GM18517 (cell line): ENCODE measurements around the gene MAPK8.
A peak's percentile ranks its signal among the peaks of the same experiment; 100 is the strongest.

Experiments used
- ATAC-seq: cut with Tn5 transposase; IDR thresholded peaks from one replicate; pipeline ENCODE4 v1.9.1; 2021; ENCODE audit warnings: mild to moderate bottlenecking, moderate library complexity; ENCODE audit not compliant: unreplicated experiment

The MAPK8 gene

GRCh38 chr10:48377751-48378530 is 71.5 kb downstream of the MAPK8 start:
- ATAC-seq: no peak

GRCh38 chr10:48378675-48379074 is 72.2 kb downstream of the MAPK8 start:
- no peak for ATAC-seq

- ATAC-seq: no peak
Observed at GRCh38 chr10:48381971-48382370, 75.5 kb downstream of the MAPK8 start.

GRCh38 chr10:48382982-48383381 is 76.5 kb downstream of the MAPK8 start:
- ATAC-seq: no peak

GRCh38 chr10:48383393-48383792 is 76.9 kb downstream of the MAPK8 start:
- ATAC-seq: no peak

- ATAC-seq: no peak
Observed at GRCh38 chr10:48384699-48384982, 78.2 kb downstream of the MAPK8 start.

GRCh38 chr10:48389272-48389671 is 82.8 kb downstream of the MAPK8 start:
- no peak for ATAC-seq

- no peak for ATAC-seq
Observed at GRCh38 chr10:48389846-48390557, 83.5 kb downstream of the MAPK8 start.

GRCh38 chr10:48390558-48390871 is 84.0 kb downstream of the MAPK8 start:
- no peak for ATAC-seq

- peak; percentile 71 for ATAC-seq
Observed at GRCh38 chr10:48390933-48391845, 84.7 kb downstream of the MAPK8 start.

- ATAC-seq: no peak
Observed at GRCh38 chr10:48391994-48392393, 85.5 kb downstream of the MAPK8 start.

GRCh38 chr10:48398261-48398660 is 91.8 kb downstream of the MAPK8 start:
- ATAC-seq: no peak

- ATAC-seq: no peak
Observed at GRCh38 chr10:48399056-48399541, 92.6 kb downstream of the MAPK8 start.

- no peak for ATAC-seq
Observed at GRCh38 chr10:48399551-48399950, 93.1 kb downstream of the MAPK8 start.

GRCh38 chr10:48400129-48400849 is 93.8 kb downstream of the MAPK8 start:
- ATAC-seq: no peak

GRCh38 chr10:48400850-48401220 is 94.4 kb downstream of the MAPK8 start:
- no peak for ATAC-seq

- ATAC-seq: no peak
Observed at GRCh38 chr10:48404646-48405045, 98.2 kb downstream of the MAPK8 start.

- ATAC-seq: no peak
Observed at GRCh38 chr10:48406204-48406603, 99.7 kb downstream of the MAPK8 start.

- ATAC-seq: no peak
Observed at GRCh38 chr10:48406658-48407057, 100.2 kb downstream of the MAPK8 start.

GRCh38 chr10:48410503-48410902 is 104.0 kb downstream of the MAPK8 start:
- no peak for ATAC-seq

- no peak for ATAC-seq
Observed at GRCh38 chr10:48411510-48411909, 105.0 kb downstream of the MAPK8 start.
